MM.1S (cell line): ENCODE data around the gene GBGT1.

Source experiments
- DNase-seq: peaks from one replicate; pipeline ENCODE4 v3.0.0-alpha.2; 2015
- H2AFZ ChIP-seq: fragments of 300-600 bp; sonication (generic); 2 replicates; pipeline ENCODE4 v1.6.0; 2016; ENCODE audit warnings: antibody characterized with exemption, low read length
- H3F3A ChIP-seq: fragments of 300-600 bp; sonication (generic); 2 replicates; pipeline ENCODE4 v1.6.1; 2016; ENCODE audit warnings: mild to moderate bottlenecking, antibody characterized with exemption, low read length, moderate library complexity, mixed read lengths; ENCODE audit not compliant: insufficient read depth
- H3K27ac ChIP-seq: fragments of 300-600 bp; sonication (generic); 2 replicates; pipeline ENCODE4 v1.5.1; 2016; ENCODE audit warnings: mild to moderate bottlenecking, low read length
- H3K27me3 ChIP-seq: fragments of 300-600 bp; sonication (generic); replicated peaks from 2 replicates; pipeline ENCODE4 v1.6.0; 2016; ENCODE audit warnings: low read length; ENCODE audit not compliant: insufficient read depth
- H3K36me3 ChIP-seq: fragments of 300-600 bp; sonication (generic); replicated peaks from 2 replicates; pipeline ENCODE4 v1.6.1; 2016; ENCODE audit warnings: mild to moderate bottlenecking, low read length, mixed read lengths; ENCODE audit not compliant: insufficient read depth
- H3K4me1 ChIP-seq: fragments of 300-600 bp; sonication (generic); 2 replicates; pipeline ENCODE4 v1.6.1; 2016; ENCODE audit warnings: low read length, mixed read lengths
- H3K4me2 ChIP-seq: fragments of 300-600 bp; sonication (generic); 2 replicates; pipeline ENCODE4 v1.6.0; 2016; ENCODE audit warnings: low read depth, low read length
- H3K4me3 ChIP-seq: fragments of 300-600 bp; sonication (generic); 2 replicates; pipeline ENCODE4 v1.5.1; 2016; ENCODE audit warnings: low read length, mixed read lengths
- H3K79me2 ChIP-seq: fragments of 300-600 bp; sonication (generic); 2 replicates; pipeline ENCODE4 v1.6.1; 2016; ENCODE audit warnings: mixed run types, low read length, mixed read lengths
- H3K9ac ChIP-seq: fragments of 300-600 bp; sonication (generic); 2 replicates; pipeline ENCODE4 v1.6.1; 2016; ENCODE audit warnings: low read length, mixed read lengths
- H3K9me2 ChIP-seq: fragments of 300-600 bp; sonication (generic); replicated peaks from 2 replicates; pipeline ENCODE4 v1.6.1; 2016; ENCODE audit warnings: mild to moderate bottlenecking, low read length, mixed read lengths; ENCODE audit not compliant: insufficient read depth
- H3K9me3 ChIP-seq: fragments of 300-600 bp; sonication (generic); replicated peaks from 2 replicates; pipeline ENCODE4 v1.6.1; 2016; ENCODE audit warnings: mild to moderate bottlenecking, low read length, mixed read lengths; ENCODE audit not compliant: insufficient read depth
- H4K20me1 ChIP-seq: fragments of 300-600 bp; sonication (generic); 2 replicates; pipeline ENCODE4 v1.6.1; 2016; ENCODE audit warnings: mild to moderate bottlenecking, low read length, moderate library complexity, mixed read lengths; ENCODE audit not compliant: insufficient read depth
- CTCF ChIP-seq: fragments of 300-600 bp; sonication (generic); IDR thresholded peaks from 2 replicates; pipeline ENCODE4 v1.5.1; 2016; ENCODE audit warnings: antibody characterized with exemption, low read length, mixed read lengths
- EZH2 ChIP-seq: fragments of 300-600 bp; sonication (generic); optimal IDR thresholded peaks from 2 replicates; pipeline ENCODE3; 2017; ENCODE audit warnings: low read depth, mild to moderate bottlenecking, antibody characterized with exemption, low read length, mixed read lengths
- EZH2phosphoT487 ChIP-seq: fragments of 300-600 bp; sonication (generic); IDR thresholded peaks from 2 replicates; pipeline ENCODE4 v1.6.1; 2018; ENCODE audit warnings: antibody characterized with exemption, low read length

The GBGT1 gene

GRCh38 chr9:133131506-133131905, 32.2 kb downstream of the GBGT1 start:
- no peaks in the 10 kb centered on the region for H3K27me3 ChIP-seq
- H4K20me1 ChIP-seq: no peaks in the 10 kb centered on the region
- TF ChIP-seq EZH2phosphoT487 (no peak), CTCF (no peak), EZH2 (no peak)
- H3K9me2 ChIP-seq: no peaks in the 10 kb centered on the region
- no peaks in the 10 kb centered on the region for H3F3A ChIP-seq
- DNase-seq: no peak
- H3K9me3 ChIP-seq: no peaks in the 10 kb centered on the region
- H2AFZ ChIP-seq: no peak overlapping the region
- H3K36me3 ChIP-seq: no peaks in the 10 kb centered on the region
- H3K4me3 ChIP-seq: no peak overlapping the region
- peaks cover 28% of the 10 kb centered on the region for H3K79me2 ChIP-seq
- no peak overlapping the region for H3K27ac ChIP-seq
- no peaks in the 10 kb centered on the region; the same call in none of the 2 replicates for H3K4me1 ChIP-seq
- no peak overlapping the region for H3K4me2 ChIP-seq
- no peak overlapping the region for H3K9ac ChIP-seq

GRCh38 chr9:133130685-133131244, 32.9 kb downstream of the GBGT1 start:
- H3K4me2 ChIP-seq: no peak overlapping the region
- H3K9me3 ChIP-seq: no peaks in the 10 kb centered on the region
- H3K27ac ChIP-seq: no peak overlapping the region
- TF ChIP-seq EZH2 (no peak), EZH2phosphoT487 (no peak), CTCF (no peak)
- H3K9me2 ChIP-seq: no peaks in the 10 kb centered on the region
- H3K79me2 ChIP-seq: peaks cover 28% of the 10 kb centered on the region
- no peak for DNase-seq
- no peaks in the 10 kb centered on the region for H3K36me3 ChIP-seq
- no peak overlapping the region for H3K4me3 ChIP-seq
- no peaks in the 10 kb centered on the region for H4K20me1 ChIP-seq
- no peak overlapping the region for H3K9ac ChIP-seq
- H3F3A ChIP-seq: no peaks in the 10 kb centered on the region
- no peak overlapping the region for H2AFZ ChIP-seq
- H3K27me3 ChIP-seq: no peaks in the 10 kb centered on the region
- no peaks in the 10 kb centered on the region; the same call in none of the 2 replicates for H3K4me1 ChIP-seq

GRCh38 chr9:133129001-133129795, 34.5 kb downstream of the GBGT1 start:
- H4K20me1 ChIP-seq: no peaks in the 10 kb centered on the region

More at GRCh38 chr9:133129001-133129795, 34.5 kb downstream of the GBGT1 start:
- Histone ChIP-seq H3K4me1 (no peaks in the 10 kb centered on the region; the same call in none of the 2 replicates), H3K4me2 (no peak overlapping the region), H2AFZ (no peak overlapping the region), H3K9me3 (no peaks in the 10 kb centered on the region), H3K36me3 (no peaks in the 10 kb centered on the region), H3K27me3 (no peaks in the 10 kb centered on the region), H3K9me2 (no peaks in the 10 kb centered on the region), H3K9ac (no peak overlapping the region), H3K27ac (no peak overlapping the region), H3F3A (no peaks in the 10 kb centered on the region), H3K79me2 (peaks cover 17% of the 10 kb centered on the region), H3K4me3 (no peak overlapping the region)
- DNase-seq: no peak
- no peak for TF ChIP-seq EZH2
- TF ChIP-seq CTCF: no peak
- no peak for TF ChIP-seq EZH2phosphoT487
